OCI-LY7 (cell line): Measurements from ENCODE around the gene NCEH1. TPM values are rescaled to one million over a fixed set of nuclear protein-coding genes. Genes with fewer than 3 reads are reported as not detected.

ENCODE experiments used
- BruUV-seq: library from RNA; stranded (reverse); fragments of 400-500 nt; replicated peaks from 2 replicates; lab custom pipeline; 2021; lab: Mats Ljungman, UMichigan
- CTCF ChIA-PET: fragments of 300-600 bp; sonication (Branson Sonifier 250); formaldehyde crosslinking; loops from one replicate; lab custom pipeline; 2022; ENCODE audit warnings: antibody characterized with exemption; ENCODE audit not compliant: unreplicated experiment; lab: Charles Lee
- POLR2A ChIA-PET: fragments of 300-600 bp; sonication (Branson Sonifier 250); formaldehyde crosslinking; loops from one replicate; lab custom pipeline; 2022; ENCODE audit warnings: antibody characterized with exemption; lab: Charles Lee
- DNase-seq: peaks from one replicate; pipeline ENCODE4 v3.0.0-alpha.2; 2015; ENCODE audit warnings: low spot score
- H2AFZ ChIP-seq: fragments of 200-600 bp; sonication (generic), shearing (Covaris generic); 2 replicates; pipeline ENCODE4 v1.6.1; 2014; ENCODE audit warnings: mild to moderate bottlenecking, antibody characterized with exemption, low read length, moderate library complexity
- H3K27ac ChIP-seq: fragments of 200-600 bp; sonication (generic); 2 replicates; pipeline ENCODE4 v1.5.1; 2014; ENCODE audit warnings: mixed run types, low read depth, mild to moderate bottlenecking, moderate library complexity, low read length, inconsistent platforms; ENCODE audit not compliant: poor library complexity, severe bottlenecking
- H3K36me3 ChIP-seq: fragments of 200-600 bp; sonication (generic); 2 replicates; pipeline ENCODE4 v1.6.1; 2014; ENCODE audit warnings: mild to moderate bottlenecking, antibody characterized with exemption, low read length, moderate library complexity, mixed read lengths; ENCODE audit not compliant: insufficient read depth
- H3K4me1 ChIP-seq: fragments of 200-600 bp; sonication (generic); 2 replicates; pipeline ENCODE4 v1.5.1; 2014; ENCODE audit warnings: mild to moderate bottlenecking, low read length; ENCODE audit not compliant: insufficient read depth, poor library complexity, severe bottlenecking
- H3K4me2 ChIP-seq: fragments of 200-600 bp; sonication (generic); 2 replicates; pipeline ENCODE4 v1.6.1; 2014; ENCODE audit warnings: mild to moderate bottlenecking, low read length
- H3K4me3 ChIP-seq: fragments of 200-600 bp; sonication (generic); 2 replicates; pipeline ENCODE4 v1.5.1; 2014; ENCODE audit warnings: mild to moderate bottlenecking, low read depth, low read length; ENCODE audit not compliant: poor library complexity, severe bottlenecking
- H3K79me2 ChIP-seq: fragments of 200-600 bp; sonication (generic); 2 replicates; pipeline ENCODE4 v1.6.1; 2016; ENCODE audit warnings: low read depth, mild to moderate bottlenecking, low read length, moderate library complexity, mixed read lengths; ENCODE audit not compliant: insufficient read depth
- H3K9me2 ChIP-seq: fragments of 200-600 bp; sonication (generic); 2 replicates; pipeline ENCODE4 v1.6.1; 2016; ENCODE audit warnings: mild to moderate bottlenecking, low read length, mixed read lengths; ENCODE audit not compliant: insufficient read depth
- H3K9me3 ChIP-seq: fragments of 200-600 bp; sonication (generic); 2 replicates; pipeline ENCODE4 v1.6.1; 2014; ENCODE audit warnings: mild to moderate bottlenecking, mixed run types, low read length, mixed read lengths
- H4K20me1 ChIP-seq: fragments of 200-600 bp; sonication (generic); 2 replicates; pipeline ENCODE4 v1.6.1; 2014; ENCODE audit warnings: mild to moderate bottlenecking, antibody characterized with exemption, low read length, moderate library complexity, mixed read lengths; ENCODE audit not compliant: insufficient read depth
- CTCF ChIP-seq: fragments of 200-600 bp; sonication (generic); conservative IDR thresholded peaks from 2 replicates; pipeline ENCODE4 v1.5.1; 2014; ENCODE audit warnings: mild to moderate bottlenecking, antibody characterized with exemption, low read length, moderate library complexity, mixed read lengths
- EZH2phosphoT487 ChIP-seq: fragments of 200-600 bp; sonication (generic); IDR thresholded peaks from 2 replicates; pipeline ENCODE4 v1.6.1; 2018; ENCODE audit warnings: low read depth, borderline replicate concordance, mild to moderate bottlenecking, mixed run types, antibody characterized with exemption, low read length, moderate library complexity, mixed read lengths
- intact Hi-C: fragments of 100-400 bp; cut with micrococcal nuclease; formaldehyde crosslinking; loops from one replicate; pipeline ENCODE4 v1.10.0; 2022; ENCODE audit not compliant: unreplicated experiment
- total RNA-seq, 2 experiments: library from RNA; depleted of rRNA in 1 of 2; stranded (reverse); fragments of >200 nt in 1 of 2; shearing (Covaris generic) in 1 of 2; gene quantifications; 2 replicates each; pipeline ENCODE4 v1.2.3, GENCODE V29; 2014 to 2022

Gene NCEH1
- total RNA-seq, 2 experiments from 2014 or later = 2.7 to 8.2 TPM

- Histone ChIP-seq H3K4me1 (no peaks in the 10 kb centered on the region), H4K20me1 (no peaks in the 10 kb centered on the region), H3K9me2 (no peaks in the 10 kb centered on the region), H3K79me2 (no peaks in the 10 kb centered on the region), H3K9me3 (no peaks in the 10 kb centered on the region), H3K4me2 (no peak overlapping the region), H3K4me3 (no peak overlapping the region), H2AFZ (no peak overlapping the region), H3K27ac (no peak overlapping the region), H3K36me3 (no peaks in the 10 kb centered on the region)
- ChIA-PET CTCF (no interaction called here), POLR2A (interaction anchor here (0.6 to 1.0 kb wide), 2 partner anchors 99 to 553 kb away, joined by 3 to 4 read pairs; no protein-coding TSS in a partner anchor)
- no peak for DNase-seq
- no TSS peak for BruUV-seq
- intact Hi-C loops = no loop called here
- no peak for TF ChIP-seq CTCF
- TF ChIP-seq EZH2phosphoT487 = no peak
These were observed 51.4 kb downstream of the NCEH1 start for GRCh38 chr3:172659246-172660002.

- H3K4me3 ChIP-seq = no peak overlapping the region
- H3K4me1 ChIP-seq = no peaks in the 10 kb centered on the region
- no peaks in the 10 kb centered on the region for H3K36me3 ChIP-seq
- H2AFZ ChIP-seq = no peak overlapping the region
- no peaks in the 10 kb centered on the region for H4K20me1 ChIP-seq
- H3K4me2 ChIP-seq = no peak overlapping the region
- POLR2A ChIA-PET = interaction anchor here (0.6 to 1.0 kb wide), 4 partner anchors 34 to 553 kb away, joined by 3 to 4 read pairs (median 4); no protein-coding TSS in a partner anchor
- BruUV-seq = no TSS peak
- DNase-seq = no peak
- CTCF ChIA-PET = no interaction called here
- H3K27ac ChIP-seq = no peak overlapping the region
- TF ChIP-seq EZH2phosphoT487 (no peak), CTCF (no peak)
- no peaks in the 10 kb centered on the region for H3K9me2 ChIP-seq
- no peaks in the 10 kb centered on the region for H3K9me3 ChIP-seq
- H3K79me2 ChIP-seq = no peaks in the 10 kb centered on the region
- intact Hi-C loops = no loop called here
These were observed 52.3 kb downstream of the NCEH1 start for GRCh38 chr3:172658344-172659245.
